Chondrocyte (in vitro differentiated cells): ENCODE results near the gene SDC3. TPM values are rescaled to one million over a fixed set of nuclear protein-coding genes. Genes with fewer than 3 reads are reported as not detected.
"Not testable (repeated sequence)": the region's sequence is repeated elsewhere in the genome, so short reads cannot be mapped to it uniquely, and the experiment has no call there.

Experiments used
- DNase-seq: peaks from one replicate; pipeline ENCODE4 v3.0.0; 2021; ENCODE audit warnings: mixed read lengths, low spot score
- H3K27ac Mint-ChIP-seq: one replicate; pipeline ENCODE4 v1.8.0; 2021; ENCODE audit warnings: mild to moderate bottlenecking, moderate library complexity, mixed read lengths; ENCODE audit not compliant: unreplicated experiment
- H3K27me3 Mint-ChIP-seq: 2 replicates; pipeline ENCODE4 v1.8.0; 2021; ENCODE audit warnings: low read depth, mixed read lengths
- H3K36me3 Mint-ChIP-seq: 2 replicates; pipeline ENCODE4 v1.8.0; 2021; ENCODE audit warnings: low read depth, mixed read lengths
- H3K4me1 Mint-ChIP-seq: 2 replicates; pipeline ENCODE4 v1.8.0; 2021; ENCODE audit warnings: low read depth, mild to moderate bottlenecking, mixed read lengths
- H3K4me3 Mint-ChIP-seq: one replicate; pipeline ENCODE4 v1.8.0; 2021; ENCODE audit warnings: mild to moderate bottlenecking, moderate library complexity, mixed read lengths; ENCODE audit not compliant: unreplicated experiment
- H3K9me3 Mint-ChIP-seq: 2 replicates; pipeline ENCODE4 v1.8.0; 2021; ENCODE audit warnings: low read depth, mixed read lengths
- total RNA-seq: library from RNA; stranded (reverse); gene quantifications from 3 replicates; pipeline ENCODE4 v1.2.1, GENCODE V29; 2021
- TF ChIP-seq, protein P1 (sequence below): fragments of 200-600 bp; sonication (generic); IDR thresholded peaks from 2 replicates; pipeline ENCODE4 v1.5.0; 2021; ENCODE audit warnings: antibody characterized with exemption, mild to moderate bottlenecking, moderate library complexity

Gene SDC3
- total RNA-seq, 1 donor from 2014 or later = 46.8 TPM

DNA sequence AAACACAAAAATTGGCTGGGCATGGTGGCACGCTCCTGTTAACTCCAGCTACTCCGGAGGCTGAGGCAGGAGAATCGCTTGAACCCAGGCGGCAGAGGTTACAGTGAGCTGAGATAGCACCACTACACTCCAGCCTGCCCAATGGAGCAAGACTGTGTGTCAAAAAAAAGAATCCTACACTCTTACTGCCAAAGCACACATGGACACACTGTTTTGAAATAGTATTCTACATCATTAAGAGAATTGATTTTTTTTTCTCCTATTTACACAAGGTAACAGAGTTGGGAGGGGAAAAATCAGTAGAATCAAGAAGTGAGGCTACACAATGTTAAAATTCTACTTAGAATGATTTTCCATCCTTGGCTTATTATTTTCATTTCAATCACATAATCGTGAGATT, 42.1 kb upstream of the SDC3 start:
- H3K36me3 Mint-ChIP-seq = peaks cover 43% of the 10 kb centered on the region

DNA sequence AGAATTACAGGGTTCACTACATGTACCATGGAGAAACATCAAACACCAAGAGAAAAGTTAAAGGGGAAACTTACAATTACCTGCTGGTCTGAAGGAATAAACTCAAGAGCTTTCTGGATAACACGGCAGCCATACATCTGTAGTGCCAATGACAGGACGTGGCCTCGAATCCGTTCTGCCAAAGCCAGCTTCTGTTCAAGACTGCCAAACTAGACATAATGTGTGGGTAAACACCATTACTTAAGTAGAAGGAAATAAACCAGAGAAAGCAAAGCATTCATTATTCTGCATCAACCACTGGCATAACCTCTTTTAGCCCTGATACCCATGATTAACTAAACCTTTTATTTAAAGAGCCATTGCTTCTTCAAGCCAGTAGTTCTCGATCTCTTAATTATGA, 41.5 kb upstream of the SDC3 start:
- Mint-ChIP-seq H3K4me3 (no peak overlapping the region), H3K27me3 (no peaks in the 10 kb centered on the region), H3K4me1 (peaks cover 17% of the 10 kb centered on the region), H3K9me3 (no peaks in the 10 kb centered on the region), H3K36me3 (peaks cover 47% of the 10 kb centered on the region), H3K27ac (no peak overlapping the region)
- TF ChIP-seq, protein P1, sequence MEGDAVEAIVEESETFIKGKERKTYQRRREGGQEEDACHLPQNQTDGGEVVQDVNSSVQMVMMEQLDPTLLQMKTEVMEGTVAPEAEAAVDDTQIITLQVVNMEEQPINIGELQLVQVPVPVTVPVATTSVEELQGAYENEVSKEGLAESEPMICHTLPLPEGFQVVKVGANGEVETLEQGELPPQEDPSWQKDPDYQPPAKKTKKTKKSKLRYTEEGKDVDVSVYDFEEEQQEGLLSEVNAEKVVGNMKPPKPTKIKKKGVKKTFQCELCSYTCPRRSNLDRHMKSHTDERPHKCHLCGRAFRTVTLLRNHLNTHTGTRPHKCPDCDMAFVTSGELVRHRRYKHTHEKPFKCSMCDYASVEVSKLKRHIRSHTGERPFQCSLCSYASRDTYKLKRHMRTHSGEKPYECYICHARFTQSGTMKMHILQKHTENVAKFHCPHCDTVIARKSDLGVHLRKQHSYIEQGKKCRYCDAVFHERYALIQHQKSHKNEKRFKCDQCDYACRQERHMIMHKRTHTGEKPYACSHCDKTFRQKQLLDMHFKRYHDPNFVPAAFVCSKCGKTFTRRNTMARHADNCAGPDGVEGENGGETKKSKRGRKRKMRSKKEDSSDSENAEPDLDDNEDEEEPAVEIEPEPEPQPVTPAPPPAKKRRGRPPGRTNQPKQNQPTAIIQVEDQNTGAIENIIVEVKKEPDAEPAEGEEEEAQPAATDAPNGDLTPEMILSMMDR = no peak
- DNase-seq = no peak

More for the DNA sequence above, 42.1 kb upstream of the SDC3 start:
- TF ChIP-seq, protein P1 = no peak
- Mint-ChIP-seq H3K9me3 (no peaks in the 10 kb centered on the region), H3K4me3 (no peak overlapping the region), H3K27me3 (no peaks in the 10 kb centered on the region), H3K4me1 (peaks cover 20% of the 10 kb centered on the region), H3K27ac (no peak overlapping the region)
- DNase-seq = no peak

DNA sequence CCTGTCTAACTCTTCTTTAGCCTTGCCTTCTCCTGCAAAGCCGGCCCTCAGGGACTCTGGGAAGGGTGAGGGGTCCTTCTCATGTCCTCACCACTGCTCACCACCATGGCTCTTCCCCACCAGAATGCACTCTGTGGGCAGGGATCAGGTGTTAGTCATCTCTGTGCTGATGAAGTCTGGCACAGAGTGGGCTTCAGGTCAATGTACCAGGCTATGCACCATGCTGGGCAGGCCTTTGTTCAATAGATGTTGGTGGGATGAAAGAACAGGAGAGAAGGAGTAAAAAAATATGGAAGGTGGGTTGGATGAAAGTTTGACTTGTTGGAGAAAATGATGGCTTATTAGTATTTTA, 40.9 kb upstream of the SDC3 start:
- H3K4me3 Mint-ChIP-seq, H3K27ac Mint-ChIP-seq, H3K27me3 Mint-ChIP-seq, H3K9me3 Mint-ChIP-seq, DNase-seq: not testable (repeated sequence)
- Mint-ChIP-seq H3K4me1 (peaks cover 12% of the 10 kb centered on the region), H3K36me3 (peaks cover 45% of the 10 kb centered on the region)

DNA sequence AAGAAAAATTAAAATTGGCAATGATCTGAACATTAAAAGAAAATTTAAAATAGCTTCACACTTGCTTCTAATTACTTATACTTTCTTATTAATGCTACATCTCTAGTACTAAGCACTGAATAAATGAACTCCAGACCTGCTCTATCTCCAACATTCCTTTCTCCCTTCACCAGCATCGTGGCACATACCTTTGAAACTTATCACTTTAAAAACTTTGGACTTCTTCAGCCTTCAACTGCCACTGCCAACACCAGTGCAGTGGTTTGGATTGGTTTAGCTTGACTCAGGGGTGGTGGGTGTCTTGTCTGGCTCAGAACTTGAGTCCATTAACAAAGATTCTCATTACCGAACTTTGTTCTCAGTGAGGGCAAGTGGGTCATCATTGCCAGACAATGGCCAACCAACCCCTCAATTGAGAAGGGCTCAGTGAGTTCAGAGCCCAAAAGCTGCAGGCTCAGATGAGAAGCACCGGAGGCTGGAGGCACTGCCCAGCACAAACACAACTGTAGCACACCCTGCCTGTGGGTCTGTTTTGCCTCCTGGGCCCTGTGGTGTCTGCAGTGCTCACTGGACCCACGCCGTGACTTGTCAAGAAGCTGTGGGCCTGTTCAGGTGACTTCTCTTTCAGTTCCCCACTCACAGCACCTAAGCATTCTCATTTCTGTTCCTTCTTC, 40.4 kb upstream of the SDC3 start:
- Mint-ChIP-seq H3K36me3 (peaks cover 44% of the 10 kb centered on the region), H3K4me1 (peaks cover 11% of the 10 kb centered on the region), H3K27ac (peak overlapping the region; percentile 71)
- not testable (repeated sequence) for H3K4me3 Mint-ChIP-seq, H3K27me3 Mint-ChIP-seq, DNase-seq, H3K9me3 Mint-ChIP-seq

DNA sequence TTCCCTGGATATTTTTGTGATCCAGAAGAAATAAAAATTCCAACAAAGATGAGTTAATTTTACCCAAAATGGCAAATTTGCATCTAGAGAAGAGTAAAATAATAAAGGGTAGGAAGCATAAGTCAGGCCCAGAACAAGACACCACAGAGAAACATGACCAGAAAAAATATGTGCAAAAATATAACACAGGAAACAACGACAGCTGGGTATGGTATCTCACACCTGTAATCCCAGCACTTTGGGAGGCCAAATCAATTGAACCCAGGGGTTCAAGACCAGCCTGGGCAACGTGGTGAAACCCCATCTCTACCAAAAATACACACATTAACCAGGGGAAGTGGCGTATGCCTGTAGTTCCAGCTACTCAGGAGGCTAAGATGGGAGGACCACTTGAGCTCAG, 39.7 kb upstream of the SDC3 start:
- peak overlapping the region; percentile 71 for H3K27ac Mint-ChIP-seq
- no peak overlapping the region for H3K4me3 Mint-ChIP-seq
- TF ChIP-seq, protein P1 = no peak
- H3K9me3 Mint-ChIP-seq = no peaks in the 10 kb centered on the region
- DNase-seq = no peak
- no peaks in the 10 kb centered on the region for H3K27me3 Mint-ChIP-seq
- H3K36me3 Mint-ChIP-seq = peaks cover 44% of the 10 kb centered on the region
- peaks cover 11% of the 10 kb centered on the region for H3K4me1 Mint-ChIP-seq

DNA sequence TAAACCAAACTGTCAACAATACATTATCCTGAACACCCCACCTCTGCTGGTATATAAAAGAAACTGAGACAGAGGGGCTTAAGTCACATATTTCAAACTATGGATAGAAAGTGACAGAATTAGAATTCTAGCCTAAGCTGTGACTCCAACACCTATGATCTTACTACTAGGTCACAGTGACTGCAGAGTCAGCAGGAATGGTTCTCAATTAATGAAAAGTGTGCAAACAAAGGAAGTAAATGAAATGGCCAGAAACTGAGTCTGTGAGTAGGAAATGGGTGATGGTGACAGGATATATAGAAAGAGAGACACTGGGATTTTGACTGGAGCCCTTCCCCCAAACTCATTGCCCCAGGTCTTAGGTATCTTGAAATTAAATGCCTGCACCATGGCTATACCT, 38.7 kb upstream of the SDC3 start:
- TF ChIP-seq, protein P1 = no peak
- H3K27ac Mint-ChIP-seq = no peak overlapping the region
- H3K27me3 Mint-ChIP-seq = no peaks in the 10 kb centered on the region
- peaks cover 38% of the 10 kb centered on the region for H3K36me3 Mint-ChIP-seq
- no peaks in the 10 kb centered on the region for H3K9me3 Mint-ChIP-seq
- DNase-seq = no peak
- H3K4me3 Mint-ChIP-seq = no peak overlapping the region
- H3K4me1 Mint-ChIP-seq = peaks cover 17% of the 10 kb centered on the region
